IPS-15b (cell line): ENCODE results near the gene NCL.
"Not testable (repeated sequence)": the region's sequence is repeated elsewhere in the genome, so short reads cannot be mapped to it uniquely, and the experiment has no call there.

Experiments
- H3K27me3 ChIP-seq: one replicate; pipeline ENCODE4 v1.6.1; 2013; ENCODE audit warnings: low read length; ENCODE audit not compliant: control insufficient read depth, insufficient read depth
- H3K36me3 ChIP-seq: one replicate; pipeline ENCODE4 v1.6.1; 2013; ENCODE audit warnings: low read length; ENCODE audit not compliant: control insufficient read depth, insufficient read depth
- H3K4me1 ChIP-seq: one replicate; pipeline ENCODE4 v1.6.1; 2013; ENCODE audit warnings: mild to moderate bottlenecking, low read length; ENCODE audit not compliant: control insufficient read depth, insufficient read depth
- H3K4me3 ChIP-seq: one replicate; pipeline ENCODE4 v1.5.1; 2013; ENCODE audit warnings: low read depth, low read length
- H3K9ac ChIP-seq: one replicate; pipeline ENCODE4 v1.6.1; 2013; ENCODE audit warnings: low read depth, mild to moderate bottlenecking, low read length
- H3K9me3 ChIP-seq: one replicate; pipeline ENCODE4 v1.6.1; 2013; ENCODE audit warnings: mild to moderate bottlenecking, low read length; ENCODE audit not compliant: control insufficient read depth, insufficient read depth

Gene NCL

DNA sequence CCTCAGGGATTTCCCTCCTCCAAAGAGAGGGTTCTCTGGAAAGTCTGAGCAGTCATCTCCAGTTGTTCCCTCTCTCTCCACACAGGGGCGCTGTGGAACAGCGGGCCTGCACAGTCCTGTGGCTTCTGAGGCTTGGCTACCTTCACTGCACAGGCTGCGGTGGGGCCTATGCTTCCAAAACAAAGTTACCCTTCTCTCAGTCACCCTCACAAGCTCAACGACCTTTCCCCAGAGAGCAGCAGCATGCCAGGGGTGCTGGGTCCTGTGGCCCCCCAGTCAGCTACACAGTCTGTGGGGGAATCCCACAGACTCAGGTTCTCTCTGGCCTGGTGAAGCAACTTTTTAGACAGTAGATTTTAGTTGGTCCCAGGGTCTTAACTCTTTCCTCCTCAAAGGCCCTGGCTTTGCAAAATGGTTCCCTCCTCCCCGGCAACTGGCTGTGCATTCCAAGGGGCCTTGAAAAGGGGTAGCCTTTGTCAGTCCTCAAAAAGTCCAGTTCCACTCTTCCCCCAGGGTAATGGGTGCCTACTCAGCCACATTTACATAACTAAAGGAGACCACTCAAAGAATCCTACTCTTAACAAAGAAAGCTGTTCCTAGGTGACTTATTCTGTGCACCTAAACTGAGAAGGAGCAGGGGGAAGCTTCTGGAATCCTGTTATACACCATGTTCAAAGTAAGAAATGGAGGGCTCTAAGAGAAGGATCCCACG lies 53.8 kb downstream of the NCL start:
- H3K9me3 ChIP-seq, result no peaks in the 10 kb centered on the region
- H3K4me3 ChIP-seq, result peak overlapping the region; percentile 5
- H3K36me3 ChIP-seq, result no peaks in the 10 kb centered on the region
- no peaks in the 10 kb centered on the region for H3K27me3 ChIP-seq
- peak overlapping the region; percentile 75 for H3K9ac ChIP-seq
- H3K4me1 ChIP-seq, result peaks cover 11% of the 10 kb centered on the region

DNA sequence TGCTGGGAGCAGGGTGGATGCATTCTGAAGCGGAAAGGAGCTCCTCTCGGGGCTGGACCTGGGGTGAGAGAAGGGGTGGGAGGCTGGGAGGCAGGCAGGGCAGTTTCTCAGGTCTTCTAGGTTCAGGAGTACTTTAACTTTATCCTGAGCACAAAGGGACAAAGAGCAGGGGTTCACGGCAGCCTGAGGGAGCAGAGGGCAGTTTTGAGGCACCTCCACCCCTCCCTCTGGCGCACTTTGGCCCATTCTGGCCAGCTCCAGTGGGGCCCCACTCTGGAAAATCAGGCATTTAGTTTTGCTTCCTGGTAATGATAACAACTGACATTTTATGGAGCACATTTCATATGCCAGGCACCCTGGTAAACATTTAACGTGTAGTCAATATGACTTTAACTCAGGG lies 54.5 kb downstream of the NCL start:
- Histone ChIP-seq H3K4me3 (no peak overlapping the region), H3K9me3 (no peaks in the 10 kb centered on the region), H3K27me3 (no peaks in the 10 kb centered on the region), H3K4me1 (peaks cover 11% of the 10 kb centered on the region), H3K9ac (no peak overlapping the region), H3K36me3 (no peaks in the 10 kb centered on the region)

DNA sequence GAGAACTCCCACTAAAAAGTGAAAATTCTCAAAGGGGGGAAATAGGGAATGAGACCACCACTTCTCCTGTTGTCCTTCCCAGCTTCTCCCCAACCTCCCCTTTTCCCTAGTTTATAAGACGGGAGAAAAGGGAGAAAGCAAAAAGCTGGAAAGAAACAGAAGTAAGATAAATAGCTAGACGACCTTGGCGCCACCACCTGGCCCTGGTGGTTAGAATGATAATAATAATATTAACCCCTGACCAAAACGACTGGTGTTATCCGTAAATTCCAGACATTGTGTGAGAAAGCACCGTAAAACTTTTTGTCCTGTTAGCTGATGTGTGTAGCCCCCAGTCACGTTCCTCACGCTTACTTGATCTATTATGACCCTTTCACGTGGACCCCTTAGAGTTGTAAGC lies 56.0 kb downstream of the NCL start:
- not testable (repeated sequence) for H3K4me1 ChIP-seq, H3K9ac ChIP-seq, H3K27me3 ChIP-seq, H3K4me3 ChIP-seq, H3K36me3 ChIP-seq, H3K9me3 ChIP-seq

DNA sequence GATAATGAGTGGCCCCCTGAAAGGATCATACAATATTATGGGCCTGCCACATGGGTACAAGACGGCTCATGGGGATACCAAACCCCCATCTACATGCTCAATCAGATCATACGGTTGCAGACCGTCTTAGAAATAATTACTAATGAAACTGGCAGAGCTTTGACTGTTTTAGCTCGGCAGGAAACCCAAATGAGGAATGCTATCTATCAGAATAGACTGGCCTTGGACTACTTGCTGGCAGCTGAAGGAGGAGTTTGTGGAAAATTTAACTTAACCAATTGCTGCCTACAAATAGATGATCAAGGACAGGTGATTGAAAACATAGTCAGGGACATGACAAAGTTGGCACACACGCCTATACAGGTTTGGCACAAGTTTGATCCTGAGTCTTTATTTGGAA lies 56.6 kb downstream of the NCL start:
- not testable (repeated sequence) for H3K4me1 ChIP-seq, H3K27me3 ChIP-seq, H3K9ac ChIP-seq, H3K4me3 ChIP-seq, H3K36me3 ChIP-seq, H3K9me3 ChIP-seq

DNA sequence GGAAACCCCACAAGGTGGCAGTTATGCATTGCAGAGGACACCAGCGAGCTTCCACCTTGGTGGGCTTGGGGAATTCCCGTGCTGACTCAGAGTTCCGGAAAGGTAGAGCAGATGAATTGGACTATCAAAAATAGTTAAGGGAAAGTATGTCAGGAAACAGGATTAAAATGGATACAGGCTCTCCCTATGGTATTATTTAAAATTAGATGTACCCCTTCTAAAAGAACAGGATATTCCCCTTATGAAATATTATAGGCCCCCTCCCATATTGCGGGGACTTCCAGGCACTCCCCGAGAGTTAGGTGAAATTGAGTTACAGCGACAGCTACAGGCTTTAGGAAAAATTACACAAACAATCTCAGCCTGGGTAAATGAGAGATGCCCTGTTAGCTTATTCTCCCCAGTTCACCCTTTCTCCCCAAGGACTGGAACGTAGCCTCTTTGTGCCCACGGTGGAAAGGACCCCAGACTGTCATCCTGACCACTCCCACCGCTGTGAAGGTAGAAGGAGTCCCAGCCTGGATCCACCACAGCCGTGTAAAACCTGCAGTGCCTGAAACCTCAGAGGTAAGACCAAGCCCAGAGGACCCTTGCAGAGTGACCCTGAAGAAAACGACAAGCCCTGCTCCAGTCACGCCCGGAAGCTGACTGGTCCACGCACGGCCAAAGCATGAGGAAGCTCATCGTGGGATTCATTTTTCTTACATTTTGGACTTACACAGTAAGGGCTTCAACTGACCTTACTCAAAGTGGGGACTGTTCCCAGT lies 58.5 kb downstream of the NCL start:
- H3K4me3 ChIP-seq, H3K9me3 ChIP-seq, H3K4me1 ChIP-seq, H3K9ac ChIP-seq, H3K27me3 ChIP-seq, H3K36me3 ChIP-seq: not testable (repeated sequence)

DNA sequence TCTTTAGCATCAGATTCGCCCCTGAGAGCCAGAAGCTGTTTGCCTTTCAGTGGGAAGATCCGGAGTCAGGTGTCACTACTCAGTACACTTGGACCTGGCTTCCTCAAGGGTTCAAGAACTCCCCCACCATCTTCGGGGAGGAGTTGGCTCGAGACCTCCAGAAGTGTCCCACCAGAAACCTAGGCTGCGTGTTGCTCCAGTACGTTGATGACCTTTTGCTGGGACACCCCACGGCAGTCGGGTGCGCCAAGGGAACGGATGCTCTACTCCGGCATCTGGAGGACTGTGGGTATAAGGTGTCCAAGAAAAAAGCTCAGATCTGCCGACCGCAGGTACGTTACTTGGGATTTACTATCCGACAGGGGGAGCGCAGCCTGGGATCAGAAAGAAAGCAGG lies 60.1 kb downstream of the NCL start:
- H3K4me3 ChIP-seq, H3K27me3 ChIP-seq, H3K9me3 ChIP-seq, H3K4me1 ChIP-seq, H3K36me3 ChIP-seq, H3K9ac ChIP-seq: not testable (repeated sequence)
